Measurements from ENCODE around the gene CFAP97. TPM values are rescaled to one million over a fixed set of nuclear protein-coding genes. Genes with fewer than 3 reads are reported as not detected.
A peak's percentile ranks its signal among the peaks of the same experiment; 100 is the strongest.

CFAP97 gene
- total RNA-seq, 1 donor, result 56.1 TPM

DNA sequence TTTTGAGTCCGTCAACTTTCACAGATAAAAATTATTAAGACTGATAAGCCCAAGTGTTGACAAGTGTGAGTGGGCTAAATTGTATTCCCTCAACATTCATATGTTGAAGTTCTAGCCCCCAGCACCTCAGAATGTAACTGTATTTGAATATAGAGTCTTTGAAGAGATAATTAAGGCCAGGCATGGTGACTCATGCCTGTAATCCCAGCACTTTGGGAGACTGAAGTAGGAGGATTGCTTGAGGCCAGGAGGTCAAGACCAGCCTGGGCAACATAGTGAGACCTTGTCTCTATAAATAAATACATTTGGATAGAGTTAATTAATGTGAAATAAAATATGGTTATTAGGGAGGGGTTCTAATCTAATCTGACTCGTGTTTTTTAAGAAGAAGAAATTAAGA is 90.5 kb downstream of the CFAP97 start:
- H3K4me3 ChIP-seq (ENCODE audit: low read depth, low read length), result no peak overlapping the region
- TF ChIP-seq, protein P1, sequence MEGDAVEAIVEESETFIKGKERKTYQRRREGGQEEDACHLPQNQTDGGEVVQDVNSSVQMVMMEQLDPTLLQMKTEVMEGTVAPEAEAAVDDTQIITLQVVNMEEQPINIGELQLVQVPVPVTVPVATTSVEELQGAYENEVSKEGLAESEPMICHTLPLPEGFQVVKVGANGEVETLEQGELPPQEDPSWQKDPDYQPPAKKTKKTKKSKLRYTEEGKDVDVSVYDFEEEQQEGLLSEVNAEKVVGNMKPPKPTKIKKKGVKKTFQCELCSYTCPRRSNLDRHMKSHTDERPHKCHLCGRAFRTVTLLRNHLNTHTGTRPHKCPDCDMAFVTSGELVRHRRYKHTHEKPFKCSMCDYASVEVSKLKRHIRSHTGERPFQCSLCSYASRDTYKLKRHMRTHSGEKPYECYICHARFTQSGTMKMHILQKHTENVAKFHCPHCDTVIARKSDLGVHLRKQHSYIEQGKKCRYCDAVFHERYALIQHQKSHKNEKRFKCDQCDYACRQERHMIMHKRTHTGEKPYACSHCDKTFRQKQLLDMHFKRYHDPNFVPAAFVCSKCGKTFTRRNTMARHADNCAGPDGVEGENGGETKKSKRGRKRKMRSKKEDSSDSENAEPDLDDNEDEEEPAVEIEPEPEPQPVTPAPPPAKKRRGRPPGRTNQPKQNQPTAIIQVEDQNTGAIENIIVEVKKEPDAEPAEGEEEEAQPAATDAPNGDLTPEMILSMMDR (IDR thresholded peaks at IDR 0.05; ENCODE audit: insufficient read depth, low read depth, low read length), result no peak
- peak; percentile 27 for DNase-seq (ENCODE audit: low read depth)

DNA sequence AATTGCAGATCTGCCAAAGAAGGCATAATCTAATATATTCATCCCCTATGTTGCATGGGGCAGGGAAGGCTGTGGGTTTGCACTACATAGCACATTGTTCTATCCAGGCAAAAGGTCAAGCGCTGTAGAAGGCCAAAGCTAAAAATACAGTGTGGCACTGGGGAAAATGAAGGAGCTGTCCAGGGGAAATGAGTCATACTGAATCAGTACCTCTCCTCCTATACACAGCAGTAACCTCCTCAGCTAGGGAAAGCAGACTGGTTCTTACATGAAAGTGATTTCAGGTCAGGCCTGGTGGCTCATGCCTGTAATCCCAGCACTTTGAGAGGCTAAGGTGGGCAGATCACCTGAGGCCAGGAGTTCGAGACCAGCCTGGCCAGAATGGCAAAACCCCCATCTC is 91.7 kb downstream of the CFAP97 start:
- H3K4me3 ChIP-seq (ENCODE audit: low read depth, low read length), result no peak overlapping the region
- TF ChIP-seq, protein P1 (IDR thresholded peaks at IDR 0.05; ENCODE audit: insufficient read depth, low read depth, low read length), result no peak
- peak; percentile 88 for DNase-seq (ENCODE audit: low read depth)

DNA sequence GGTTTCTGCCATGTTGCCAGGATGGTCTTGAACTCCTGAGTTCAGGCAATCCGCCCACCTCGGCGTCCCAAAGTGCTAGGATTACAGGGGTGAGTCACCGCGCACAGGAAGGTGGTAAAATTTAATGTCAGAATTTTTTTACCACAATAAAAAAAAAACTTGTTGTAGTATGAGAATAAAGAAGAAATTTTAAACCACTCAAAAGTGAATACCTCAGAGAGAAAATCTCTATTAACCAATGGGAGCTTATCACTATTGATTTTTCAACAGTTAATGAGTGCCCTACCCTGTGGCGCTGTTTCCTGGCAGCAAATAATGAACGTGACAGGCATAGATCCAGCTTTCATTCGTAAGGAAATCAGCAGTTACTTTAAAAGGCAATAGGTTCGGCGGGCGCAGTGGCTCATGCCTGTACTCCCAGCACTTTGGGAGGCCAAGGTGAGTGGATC is 93.4 kb downstream of the CFAP97 start:
- no peak overlapping the region for H3K4me3 ChIP-seq (ENCODE audit: low read depth, low read length)
- TF ChIP-seq, protein P1 (IDR thresholded peaks at IDR 0.05; ENCODE audit: insufficient read depth, low read depth, low read length), result no peak
- DNase-seq (ENCODE audit: low read depth), result no peak

DNA sequence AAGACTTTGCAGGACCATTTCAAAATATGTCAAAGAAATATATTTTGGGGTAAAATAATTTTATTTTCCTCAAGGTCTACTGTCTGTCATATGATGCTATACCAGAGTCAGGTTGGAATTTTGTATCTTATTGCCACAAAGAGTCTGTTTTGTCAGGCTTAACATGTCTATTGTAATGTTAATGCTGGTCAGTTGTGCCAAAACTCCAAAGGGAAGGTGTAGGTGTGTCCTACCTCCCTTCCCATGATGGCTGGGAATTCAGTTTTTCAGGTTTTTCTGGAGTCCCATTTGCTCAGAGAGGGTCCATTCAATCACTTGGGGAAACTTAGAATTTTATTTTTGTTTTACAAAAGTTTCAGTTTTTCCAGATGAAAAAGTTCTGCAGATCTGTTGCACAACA is 94.1 kb downstream of the CFAP97 start:
- H3K4me3 ChIP-seq (ENCODE audit: low read depth, low read length), result no peak overlapping the region
- DNase-seq (ENCODE audit: low read depth), result no peak
- TF ChIP-seq, protein P1 (IDR thresholded peaks at IDR 0.05; ENCODE audit: insufficient read depth, low read depth, low read length), result no peak

Other genes with a start within 250 kb of the CFAP97 start
- gene HELT, start 185.5 kb downstream of the CFAP97 start, total RNA-seq, result not detected in 2 replicates
- gene SLC25A4, start 60.7 kb downstream of the CFAP97 start, total RNA-seq, result 8.4 and 14.7 TPM in 2 replicates
- gene SNX25, start 5.6 kb upstream of the CFAP97 start, total RNA-seq, result 29.6 and 47.1 TPM in 2 replicates
- 0.32 and 1.3 TPM in 2 replicates for gene LRP2BP, start 191.9 kb upstream of the CFAP97 start, total RNA-seq
- 3.0 and 3.2 TPM in 2 replicates for gene ANKRD37, start 192.8 kb upstream of the CFAP97 start, total RNA-seq
- 30.3 and 42.7 TPM in 2 replicates for gene UFSP2, start 222.0 kb upstream of the CFAP97 start, total RNA-seq

Measured in fibroblast of villous mesenchyme (primary cell).